ENCODE measurements around the gene SNIP1. TPM values are rescaled to one million over a fixed set of nuclear protein-coding genes. Genes with fewer than 3 reads are reported as not detected.
"Not testable (repeated sequence)": the region's sequence is repeated elsewhere in the genome, so short reads cannot be mapped to it uniquely, and the experiment has no call there.

Gene SNIP1
- total and polyA plus RNA-seq, 7 experiments from 2014 or later, result 5.2 to 53.6 (median 33.8) TPM

GRCh38 chr1:37553598-37553926, 531 bp downstream of the SNIP1 start:
- ChIA-PET POLR2A (interaction anchor here (0.6 to 1.7 kb wide), 11 partner anchors 20 to 138 kb away, joined by 3 to 20 read pairs (median 4); partner anchors contain the start of genes CDCA8, GNL2 and MEAF6), CTCF (no interaction called here)
- peak overlapping the region; percentile 97 to 100 (median 99) for H3K4me3 Mint-ChIP-seq
- H3K27ac ChIP-seq (ENCODE audit: low read depth, low read length), result peak overlapping the region; percentile 94
- peaks cover 26 to 55% (median 49%) of the 10 kb centered on the region in 7 donors for H3K4me1 Mint-ChIP-seq
- H3K4me1 ChIP-seq (ENCODE audit: control insufficient read depth in 2 of 2, insufficient read depth in 2 of 2, low read length in 2 of 2), result peaks cover 10 to 24% of the 10 kb centered on the region in 2 donors
- peaks cover 0 to 2% (median 0%) of the 10 kb centered on the region in 11 donors for H3K9me3 Mint-ChIP-seq
- peaks cover 0 to 6% (median 0%) of the 10 kb centered on the region in 5 donors for H3K27me3 Mint-ChIP-seq
- intact Hi-C loops (cut with micrococcal nuclease), result loop anchor here (1.0 to 10.0 kb wide), 2 partner anchors 99 to 1399 kb away; partner anchors contain the start of gene MAP7D1 (in 1 of the 2)
- H3K36me3 Mint-ChIP-seq, result peaks cover 6 to 24% (median 12%) of the 10 kb centered on the region in 5 donors
- H3K4me3 ChIP-seq (ENCODE audit: low read length), result peak overlapping the region; percentile 92
- ATAC-seq, result peak; percentile 7
- no peak for DNase-seq
- H3K27ac Mint-ChIP-seq, result peak overlapping the region; percentile 91 to 99 (median 98)
- peaks cover 0 to 20% (median 0%) of the 10 kb centered on the region in 3 experiments for H3K36me3 ChIP-seq (ENCODE audit: control insufficient read depth in 2 of 3, insufficient read depth in 3 of 3, low read length in 3 of 3)
- no peaks in the 10 kb centered on the region for H3K27me3 ChIP-seq (ENCODE audit: control insufficient read depth in 2 of 2, insufficient read depth in 2 of 2, low read length in 2 of 2)
- no peaks in the 10 kb centered on the region for H3K9me3 ChIP-seq (ENCODE audit: control insufficient read depth in 2 of 3, low read length in 3 of 3)

DNA sequence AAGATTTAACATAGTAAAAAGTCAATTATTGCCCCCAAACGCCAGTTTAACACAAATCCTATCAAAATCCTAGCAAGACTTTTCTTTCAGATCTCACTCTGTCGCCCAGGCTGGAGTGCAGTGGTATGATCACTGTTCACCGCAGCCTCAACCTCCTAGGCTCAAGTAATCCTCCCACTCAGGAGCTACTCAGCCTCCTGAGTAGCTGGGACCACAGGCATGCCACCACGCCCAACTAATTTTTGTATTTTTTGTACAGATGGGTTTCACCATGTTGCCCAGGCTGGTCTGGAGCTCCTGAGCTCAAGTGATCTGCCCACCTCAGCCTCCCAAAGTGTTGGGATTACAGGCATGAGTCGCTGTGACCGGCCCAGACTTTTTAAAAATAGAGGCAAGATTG, 4.8 kb downstream of the SNIP1 start:
- H3K4me1 ChIP-seq (ENCODE audit: control insufficient read depth in 2 of 2, insufficient read depth in 2 of 2, low read length in 2 of 2), result peaks cover 10 to 22% of the 10 kb centered on the region in 2 donors
- CTCF ChIA-PET, result no interaction called here
- H3K27ac Mint-ChIP-seq, result peak overlapping the region in 4 of 9 donors; percentile 40 to 67 (median 58)
- no peak for ATAC-seq
- peaks cover 0 to 54% (median 5%) of the 10 kb centered on the region in 3 experiments for H3K36me3 ChIP-seq (ENCODE audit: control insufficient read depth in 2 of 3, insufficient read depth in 3 of 3, low read length in 3 of 3)
- H3K9me3 ChIP-seq (ENCODE audit: control insufficient read depth in 2 of 3, low read length in 3 of 3), result no peaks in the 10 kb centered on the region
- H3K27me3 Mint-ChIP-seq, result no peaks in the 10 kb centered on the region
- H3K27ac ChIP-seq (ENCODE audit: low read depth, low read length), result no peak overlapping the region
- intact Hi-C loops (cut with micrococcal nuclease), result no loop called here
- DNase-seq, result no peak
- H3K4me3 Mint-ChIP-seq, result peak overlapping the region in 2 of 10 donors; percentile 27 to 48
- POLR2A ChIA-PET, result no interaction called here
- H3K4me1 Mint-ChIP-seq, result peaks cover 30 to 60% (median 51%) of the 10 kb centered on the region in 7 donors
- H3K36me3 Mint-ChIP-seq, result peaks cover 20 to 43% (median 29%) of the 10 kb centered on the region in 5 donors
- H3K9me3 Mint-ChIP-seq, result peaks cover 0 to 2% (median 0%) of the 10 kb centered on the region in 11 donors
- H3K4me3 ChIP-seq (ENCODE audit: low read length), result no peak overlapping the region
- H3K27me3 ChIP-seq (ENCODE audit: control insufficient read depth in 2 of 2, insufficient read depth in 2 of 2, low read length in 2 of 2), result no peaks in the 10 kb centered on the region

DNA sequence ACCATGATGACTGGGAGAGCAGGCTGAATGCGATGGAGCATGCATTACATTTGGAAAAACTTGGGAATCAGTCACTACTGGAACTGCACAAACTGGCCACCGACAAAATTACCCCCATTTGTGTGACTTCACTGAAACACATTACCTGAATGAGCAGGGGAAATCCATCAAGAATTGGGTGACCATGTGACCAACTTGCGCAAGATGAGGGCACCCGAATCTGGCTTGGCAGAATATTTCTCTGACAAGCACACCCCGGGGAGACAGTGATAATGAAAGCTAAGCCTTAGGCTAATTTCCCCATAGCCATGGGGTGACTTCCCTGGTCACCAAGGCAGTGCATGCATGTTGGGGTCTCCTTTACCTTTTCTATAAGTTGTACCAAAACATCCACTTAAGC, 9.1 kb downstream of the SNIP1 start:
- H3K36me3 Mint-ChIP-seq, result peaks cover 25 to 49% (median 28%) of the 10 kb centered on the region in 5 donors
- no peaks in the 10 kb centered on the region for H3K27me3 ChIP-seq (ENCODE audit: control insufficient read depth in 2 of 2, insufficient read depth in 2 of 2, low read length in 2 of 2)
- H3K36me3 ChIP-seq (ENCODE audit: control insufficient read depth in 2 of 3, insufficient read depth in 3 of 3, low read length in 3 of 3), result peaks cover 0 to 53% (median 15%) of the 10 kb centered on the region in 3 experiments
- peak overlapping the region in 2 of 9 donors; percentile 30 to 54 for H3K27ac Mint-ChIP-seq
- peaks cover 0 to 1% (median 0%) of the 10 kb centered on the region in 11 donors for H3K9me3 Mint-ChIP-seq
- H3K27me3 Mint-ChIP-seq, result no peaks in the 10 kb centered on the region
- POLR2A ChIA-PET, result no interaction called here
- intact Hi-C loops (cut with micrococcal nuclease), result no loop called here
- H3K4me1 ChIP-seq (ENCODE audit: control insufficient read depth in 2 of 2, insufficient read depth in 2 of 2, low read length in 2 of 2), result no peaks in the 10 kb centered on the region
- no peak for ATAC-seq
- no peak overlapping the region for H3K4me3 ChIP-seq (ENCODE audit: low read length)
- CTCF ChIA-PET, result no interaction called here
- no peaks in the 10 kb centered on the region for H3K9me3 ChIP-seq (ENCODE audit: control insufficient read depth in 2 of 3, low read length in 3 of 3)
- no peak for DNase-seq
- no peak overlapping the region for H3K27ac ChIP-seq (ENCODE audit: low read depth, low read length)
- no peak overlapping the region for H3K4me3 Mint-ChIP-seq
- peaks cover 12 to 25% (median 18%) of the 10 kb centered on the region in 7 donors for H3K4me1 Mint-ChIP-seq

DNA sequence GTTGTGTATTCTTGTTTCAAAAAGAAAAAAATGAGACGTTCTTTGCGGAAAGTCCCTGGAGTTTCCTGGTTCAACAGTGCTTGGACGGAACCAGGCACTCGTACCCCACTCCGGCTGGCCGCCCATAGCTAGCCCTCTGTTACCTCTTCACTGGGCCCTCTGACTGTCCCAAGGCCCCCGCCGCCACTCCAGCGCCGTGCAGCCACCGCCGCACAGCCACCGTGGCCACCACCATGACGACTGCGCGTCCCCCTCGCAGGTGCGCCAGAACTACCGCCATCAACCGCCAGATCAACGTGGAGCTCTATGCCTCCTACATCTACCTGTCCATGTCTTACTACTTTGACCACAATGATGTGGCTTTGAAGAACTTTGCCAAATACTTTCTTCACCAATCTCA, 9.6 kb downstream of the SNIP1 start:
- Mint-ChIP-seq H3K27ac (peak overlapping the region in 2 of 9 donors; percentile 30 to 54), H3K27me3 (no peaks in the 10 kb centered on the region), H3K4me3 (no peak overlapping the region), H3K36me3 (peaks cover 21 to 49% (median 25%) of the 10 kb centered on the region in 5 donors), H3K9me3 (peaks cover 0 to 1% (median 0%) of the 10 kb centered on the region in 11 donors), H3K4me1 (peaks cover 7 to 20% (median 15%) of the 10 kb centered on the region in 7 donors)
- H3K4me3 ChIP-seq (ENCODE audit: low read length), result no peak overlapping the region
- intact Hi-C loops (cut with micrococcal nuclease), result no loop called here
- H3K36me3 ChIP-seq (ENCODE audit: control insufficient read depth in 2 of 3, insufficient read depth in 3 of 3, low read length in 3 of 3), result peaks cover 0 to 58% (median 17%) of the 10 kb centered on the region in 3 experiments
- ChIA-PET POLR2A (no interaction called here), CTCF (no interaction called here)
- no peaks in the 10 kb centered on the region for H3K9me3 ChIP-seq (ENCODE audit: control insufficient read depth in 2 of 3, low read length in 3 of 3)
- H3K27ac ChIP-seq (ENCODE audit: low read depth, low read length), result no peak overlapping the region
- DNase-seq (no peak), ATAC-seq (no peak)
- H3K27me3 ChIP-seq (ENCODE audit: control insufficient read depth in 2 of 2, insufficient read depth in 2 of 2, low read length in 2 of 2), result no peaks in the 10 kb centered on the region
- no peaks in the 10 kb centered on the region for H3K4me1 ChIP-seq (ENCODE audit: control insufficient read depth in 2 of 2, insufficient read depth in 2 of 2, low read length in 2 of 2)

DNA sequence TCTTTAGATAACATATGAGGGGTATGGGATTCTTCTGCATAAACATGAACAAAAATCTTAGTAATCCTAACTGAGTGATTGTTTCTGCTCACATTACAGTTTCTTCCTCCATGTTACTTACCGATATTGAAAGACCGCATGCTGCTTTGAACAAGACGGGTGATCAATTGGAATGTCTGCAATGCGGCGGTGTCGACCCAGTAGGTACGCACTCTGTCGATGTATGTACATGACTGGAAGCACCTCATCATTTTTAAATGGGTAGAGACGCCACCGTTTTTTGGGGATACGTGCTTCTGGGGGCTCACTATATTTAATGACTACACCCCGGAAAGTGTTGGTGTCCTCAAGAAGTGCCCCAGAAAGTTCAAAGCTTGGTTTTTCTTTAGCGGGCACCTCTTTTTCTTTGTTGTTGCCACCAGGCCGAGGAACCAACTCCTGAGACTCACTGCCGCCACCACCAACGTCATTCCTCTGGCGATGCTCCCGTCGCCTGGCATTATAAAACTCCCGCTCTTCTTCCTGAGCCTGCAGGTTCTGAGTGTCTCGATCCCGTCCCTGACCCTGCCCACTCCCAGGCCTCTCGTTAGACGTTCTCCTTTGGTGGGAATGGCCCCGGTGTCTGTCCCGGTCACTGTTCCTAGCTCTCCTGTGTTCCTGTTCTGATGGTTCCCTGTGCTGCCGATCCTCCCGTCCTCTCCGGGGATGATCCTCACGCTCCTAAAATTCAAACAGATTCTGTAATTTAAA, 13.9 kb downstream of the SNIP1 start:
- H3K36me3 Mint-ChIP-seq, result peaks cover 22 to 61% (median 28%) of the 10 kb centered on the region in 5 donors
- ChIA-PET CTCF (no interaction called here), POLR2A (interaction anchor here (0.6 kb wide), 1 partner anchor 16 kb away, joined by 5 read pairs; no protein-coding TSS in a partner anchor)
- Histone ChIP-seq H3K4me3 (ENCODE audit: low read length) (no peak overlapping the region), H3K27ac (ENCODE audit: low read depth, low read length) (no peak overlapping the region), H3K9me3 (ENCODE audit: control insufficient read depth in 2 of 3, low read length in 3 of 3) (no peaks in the 10 kb centered on the region), H3K4me1 (ENCODE audit: control insufficient read depth in 2 of 2, insufficient read depth in 2 of 2, low read length in 2 of 2) (no peaks in the 10 kb centered on the region), H3K36me3 (ENCODE audit: control insufficient read depth in 2 of 3, insufficient read depth in 3 of 3, low read length in 3 of 3) (peaks cover 8 to 69% (median 16%) of the 10 kb centered on the region in 3 experiments), H3K27me3 (ENCODE audit: control insufficient read depth in 2 of 2, insufficient read depth in 2 of 2, low read length in 2 of 2) (no peaks in the 10 kb centered on the region)
- peak overlapping the region in 1 of 9 donors; percentile 24 for H3K27ac Mint-ChIP-seq
- H3K27me3 Mint-ChIP-seq, result no peaks in the 10 kb centered on the region
- DNase-seq (no peak), ATAC-seq (no peak)
- peaks cover 4 to 27% (median 13%) of the 10 kb centered on the region in 7 donors for H3K4me1 Mint-ChIP-seq
- H3K9me3 Mint-ChIP-seq, result peaks cover 0 to 1% (median 0%) of the 10 kb centered on the region in 11 donors
- H3K4me3 Mint-ChIP-seq, result no peak overlapping the region
- intact Hi-C loops (cut with micrococcal nuclease), result no loop called here

DNA sequence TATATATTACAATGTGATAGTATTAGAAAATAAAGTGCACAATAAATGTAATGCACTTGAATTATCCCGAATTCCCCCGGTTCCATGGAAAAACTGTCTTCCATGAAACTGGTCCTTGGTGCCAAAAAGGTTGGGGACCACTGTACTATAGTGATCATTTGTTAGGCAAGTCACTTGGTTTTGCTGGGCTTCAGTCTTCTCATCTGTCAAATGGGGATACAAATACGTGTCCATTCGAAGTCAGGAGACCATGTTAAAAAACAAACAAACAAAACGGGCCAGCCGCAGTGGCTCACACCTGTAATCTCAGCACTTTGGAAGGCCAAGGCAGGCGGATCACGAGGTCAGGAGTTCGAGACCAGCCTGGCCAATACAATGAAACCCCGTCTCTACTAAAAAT, 14.9 kb downstream of the SNIP1 start:
- peaks cover 8 to 59% (median 16%) of the 10 kb centered on the region in 3 experiments for H3K36me3 ChIP-seq (ENCODE audit: control insufficient read depth in 2 of 3, insufficient read depth in 3 of 3, low read length in 3 of 3)
- H3K27ac Mint-ChIP-seq; H3K27ac ChIP-seq (ENCODE audit: low read depth, low read length); intact Hi-C loops (cut with micrococcal nuclease); H3K4me1 ChIP-seq (ENCODE audit: control insufficient read depth in 2 of 2, insufficient read depth in 2 of 2, low read length in 2 of 2); H3K4me3 ChIP-seq (ENCODE audit: low read length); DNase-seq; H3K27me3 ChIP-seq (ENCODE audit: control insufficient read depth in 2 of 2, insufficient read depth in 2 of 2, low read length in 2 of 2); ATAC-seq; H3K9me3 Mint-ChIP-seq; CTCF ChIA-PET; H3K4me3 Mint-ChIP-seq; H3K9me3 ChIP-seq (ENCODE audit: control insufficient read depth in 2 of 3, low read length in 3 of 3); H3K27me3 Mint-ChIP-seq: not testable (repeated sequence)
- Mint-ChIP-seq H3K4me1 (peaks cover 4 to 22% (median 13%) of the 10 kb centered on the region in 7 donors), H3K36me3 (peaks cover 19 to 59% (median 29%) of the 10 kb centered on the region in 5 donors)
- POLR2A ChIA-PET, result interaction anchor here (0.6 kb wide), 1 partner anchor 15 kb away, joined by 5 read pairs; no protein-coding TSS in a partner anchor

All from naive thymus-derived CD4-positive, alpha-beta T cell (primary cell).